Testis (tissue), 2 donors: ENCODE results near the gene MAMSTR.

ENCODE experiments used
- POLR2A ChIP-seq: fragments of 450-650 bp; IDR thresholded peaks from one replicate; pipeline ENCODE4 v1.6.1; 2017; ENCODE audit warnings: antibody characterized with exemption, mild to moderate bottlenecking, moderate library complexity
- TF ChIP-seq, protein P1 (sequence below), 3 experiments: fragments of 450-650 bp in 2 of 3; fragments of 200-600 bp in 1 of 3; sonication (generic) in 1 of 3; IDR thresholded peaks; one replicate each; pipeline ENCODE4 v1.5.1; 2016 to 2019; ENCODE audit warnings: antibody characterized with exemption in 3 of 3, mild to moderate bottlenecking in 2 of 3, moderate library complexity in 1 of 3

DNA sequence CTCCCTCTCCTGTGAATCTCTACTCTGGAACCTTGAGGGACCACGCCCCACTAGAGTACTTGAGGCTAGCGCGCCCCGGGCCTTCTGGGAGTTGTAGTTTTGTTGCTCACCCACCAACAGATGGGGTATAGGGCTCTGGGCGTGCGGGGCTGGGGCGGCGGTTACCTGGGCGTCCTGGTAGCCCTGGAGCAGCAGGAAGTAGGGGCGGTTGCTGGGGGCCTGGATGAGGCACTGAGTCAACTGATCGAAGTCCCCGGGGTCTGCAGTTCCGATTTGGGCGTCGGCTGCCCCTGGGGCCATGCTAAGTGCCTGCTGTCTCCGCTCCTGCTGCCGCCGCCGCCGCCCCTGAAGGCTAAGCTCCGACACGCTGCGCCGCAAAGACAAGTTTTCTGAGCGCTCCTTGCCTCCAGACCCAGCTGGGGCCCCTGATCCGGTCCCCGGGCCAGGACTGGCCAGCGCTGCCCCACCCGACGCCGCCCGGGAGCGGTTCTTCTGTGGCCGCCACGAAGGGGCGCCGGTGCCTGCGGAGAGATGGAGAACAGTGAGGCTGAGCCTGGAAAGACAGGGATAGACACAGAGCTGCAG is 15.6 kb upstream of the MAMSTR start:
- TF ChIP-seq, protein P1, sequence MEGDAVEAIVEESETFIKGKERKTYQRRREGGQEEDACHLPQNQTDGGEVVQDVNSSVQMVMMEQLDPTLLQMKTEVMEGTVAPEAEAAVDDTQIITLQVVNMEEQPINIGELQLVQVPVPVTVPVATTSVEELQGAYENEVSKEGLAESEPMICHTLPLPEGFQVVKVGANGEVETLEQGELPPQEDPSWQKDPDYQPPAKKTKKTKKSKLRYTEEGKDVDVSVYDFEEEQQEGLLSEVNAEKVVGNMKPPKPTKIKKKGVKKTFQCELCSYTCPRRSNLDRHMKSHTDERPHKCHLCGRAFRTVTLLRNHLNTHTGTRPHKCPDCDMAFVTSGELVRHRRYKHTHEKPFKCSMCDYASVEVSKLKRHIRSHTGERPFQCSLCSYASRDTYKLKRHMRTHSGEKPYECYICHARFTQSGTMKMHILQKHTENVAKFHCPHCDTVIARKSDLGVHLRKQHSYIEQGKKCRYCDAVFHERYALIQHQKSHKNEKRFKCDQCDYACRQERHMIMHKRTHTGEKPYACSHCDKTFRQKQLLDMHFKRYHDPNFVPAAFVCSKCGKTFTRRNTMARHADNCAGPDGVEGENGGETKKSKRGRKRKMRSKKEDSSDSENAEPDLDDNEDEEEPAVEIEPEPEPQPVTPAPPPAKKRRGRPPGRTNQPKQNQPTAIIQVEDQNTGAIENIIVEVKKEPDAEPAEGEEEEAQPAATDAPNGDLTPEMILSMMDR (IDR thresholded peaks at IDR 0.05): no peak
- no peak for TF ChIP-seq POLR2A
